H1 (cell line): ENCODE measurements around the gene PRR16. TPM values are rescaled to one million over a fixed set of nuclear protein-coding genes. Genes with fewer than 3 reads are reported as not detected.

Experiments used
- CTCF ChIA-PET: fragments of 300-600 bp; sonication (Branson Sonifier 250); formaldehyde crosslinking; loops from one replicate; lab custom pipeline; 2021; ENCODE audit not compliant: partially characterized antibody; lab: Charles Lee
- POLR2A ChIA-PET: fragments of 300-600 bp; sonication (Branson Sonifier 250); formaldehyde crosslinking; loops from one replicate; lab custom pipeline; 2021; ENCODE audit warnings: inconsistent platforms; ENCODE audit not compliant: partially characterized antibody; lab: Charles Lee
- DNase-seq, 2 experiments: peaks; one replicate each; pipeline versions ENCODE4 v3.0.0 to v3.0.0-alpha.2; 2010 to 2022; ENCODE audit warnings: low spot score in 2 of 2, low read depth in 1 of 2, mixed read lengths in 1 of 2
- FAIRE-seq: peaks from 2 replicates; lab custom pipeline; 2011; peaks lifted over from hg19 to GRCh38; lab: Jason Lieb, UNC
- H2AFZ ChIP-seq: 2 replicates; pipeline ENCODE4 v1.8.1; 2012; ENCODE audit warnings: low read length, inconsistent platforms
- H2AK5ac ChIP-seq: 2 replicates; pipeline ENCODE4 v1.6.1; 2013; ENCODE audit warnings: low read depth, low read length
- H2BK120ac ChIP-seq: replicated peaks from 2 replicates; pipeline ENCODE3; 2013; ENCODE audit warnings: low read depth, low read length, inconsistent platforms
- H2BK12ac ChIP-seq: 2 replicates; pipeline ENCODE4 v1.6.1; 2013; ENCODE audit warnings: low read depth, low read length
- H2BK15ac ChIP-seq: 2 replicates; pipeline ENCODE4 v1.6.1; 2013; ENCODE audit warnings: low read length
- H2BK20ac ChIP-seq: 2 replicates; pipeline ENCODE4 v1.6.1; 2013; ENCODE audit warnings: low read length
- H2BK5ac ChIP-seq: 2 replicates; pipeline ENCODE4 v1.6.1; 2013; ENCODE audit warnings: low read depth, low read length
- H3K14ac ChIP-seq: 2 replicates; pipeline ENCODE4 v1.6.1; 2013; ENCODE audit warnings: inconsistent platforms; ENCODE audit not compliant: insufficient read length
- H3K18ac ChIP-seq: 2 replicates; pipeline ENCODE4 v1.6.1; 2013; ENCODE audit warnings: low read length; ENCODE audit errors: extremely low read depth
- H3K23ac ChIP-seq: 2 replicates; pipeline ENCODE4 v1.6.1; 2013; ENCODE audit warnings: inconsistent platforms; ENCODE audit not compliant: insufficient read length
- H3K23me2 ChIP-seq: 2 replicates; pipeline ENCODE4 v1.6.1; 2013; ENCODE audit warnings: low read depth, low read length
- H3K27ac ChIP-seq: 2 replicates; pipeline ENCODE4 v1.6.1; 2011; ENCODE audit warnings: low read depth, low read length, inconsistent platforms
- H3K27me3 ChIP-seq, 4 experiments: replicated peaks in 1 of 4; 1 replicate in 1 of 4; 2 replicates in 3 of 4; pipeline versions ENCODE4 v1.6.1 to v1.8.1; 2011 to 2013; ENCODE audit warnings: low read length in 3 of 4, mild to moderate bottlenecking in 3 of 4, inconsistent platforms in 2 of 4, mixed read lengths in 2 of 4, moderate library complexity in 1 of 4; ENCODE audit not compliant: control insufficient read depth in 3 of 4, insufficient read depth in 3 of 4; ENCODE audit errors: extremely low read depth in 1 of 4
- H3K36me3 ChIP-seq, 4 experiments: 2 replicates each; pipeline versions ENCODE4 v1.6.1 to v1.8.1; 2011 to 2013; ENCODE audit warnings: mild to moderate bottlenecking in 4 of 4, low read length in 3 of 4, moderate library complexity in 2 of 4, control low read depth in 1 of 4, inconsistent platforms in 1 of 4; ENCODE audit not compliant: insufficient read depth in 4 of 4, control insufficient read depth in 2 of 4
- H3K4ac ChIP-seq: replicated peaks from 2 replicates; pipeline ENCODE3; 2013; ENCODE audit warnings: low read length, low read depth, mixed read lengths, inconsistent platforms; ENCODE audit not compliant: insufficient read length
- H3K4me1 ChIP-seq, 4 experiments: replicated peaks in 1 of 4; 1 replicate in 1 of 4; 2 replicates in 3 of 4; pipeline versions ENCODE4 v1.6.1 to v1.8.1; 2011 to 2013; ENCODE audit warnings: low read length in 3 of 4, inconsistent platforms in 2 of 4, mixed read lengths in 1 of 4; ENCODE audit not compliant: insufficient read depth in 4 of 4, control insufficient read depth in 3 of 4
- H3K4me2 ChIP-seq, 2 experiments: 2 replicates each; pipeline versions ENCODE4 v1.6.1 to v1.8.1; 2011 to 2013; ENCODE audit warnings: low read depth in 2 of 2, low read length in 2 of 2, control low read depth in 1 of 2, inconsistent platforms in 1 of 2, mild to moderate bottlenecking in 1 of 2; ENCODE audit not compliant: insufficient read depth in 1 of 2
- H3K4me3 ChIP-seq, 4 experiments: fragments of 200-600, 300-600 bp in 1 of 4; sonication (generic), shearing (Covaris generic), sonication (Bioruptor Twin) in 1 of 4; 2 replicates each; pipeline versions ENCODE4 v1.5.1 to v1.8.1; 2011 to 2016; ENCODE audit warnings: low read length in 4 of 4, low read depth in 3 of 4, control low read depth in 2 of 4, inconsistent platforms in 2 of 4, mild to moderate bottlenecking in 2 of 4, mixed read lengths in 1 of 4, moderate library complexity in 1 of 4; ENCODE audit not compliant: insufficient read depth in 2 of 4; ENCODE audit errors: extremely low read depth in 1 of 4
- H3K56ac ChIP-seq: replicated peaks from 2 replicates; pipeline ENCODE3; 2013; ENCODE audit warnings: low read depth, mild to moderate bottlenecking, mixed read lengths, low read length, inconsistent platforms; ENCODE audit not compliant: insufficient read length
- H3K79me1 ChIP-seq: 2 replicates; pipeline ENCODE4 v1.6.1; 2013; ENCODE audit warnings: low read depth, low read length, control low read depth
- H3K79me2 ChIP-seq, 2 experiments: 2 replicates each; pipeline versions ENCODE4 v1.6.1 to v1.8.1; 2012 to 2013; ENCODE audit warnings: low read length in 2 of 2, mild to moderate bottlenecking in 2 of 2, inconsistent platforms in 1 of 2; ENCODE audit not compliant: insufficient read depth in 2 of 2, control insufficient read depth in 1 of 2
- H3K9ac ChIP-seq, 4 experiments: replicated peaks in 1 of 4; 1 replicate in 1 of 4; 2 replicates in 3 of 4; pipeline versions ENCODE4 v1.6.1 to v1.8.1; 2011 to 2013; ENCODE audit warnings: low read depth in 3 of 4, low read length in 3 of 4, control low read depth in 2 of 4, mild to moderate bottlenecking in 2 of 4, moderate library complexity in 2 of 4, inconsistent platforms in 1 of 4; ENCODE audit errors: extremely low read depth in 1 of 4
- H3K9me3 ChIP-seq, 2 experiments: 2 replicates each; pipeline versions ENCODE4 v1.6.1 to v1.8.1; 2012 to 2013; ENCODE audit warnings: mild to moderate bottlenecking in 2 of 2, moderate library complexity in 2 of 2, control low read depth in 1 of 2, inconsistent platforms in 1 of 2, low read depth in 1 of 2, low read length in 1 of 2, mixed read lengths in 1 of 2; ENCODE audit not compliant: insufficient read depth in 2 of 2
- H4K20me1 ChIP-seq, 2 experiments: replicated peaks in 1 of 2; 2 replicates each; pipeline versions ENCODE3 to v1.8.1; 2011 to 2013; ENCODE audit warnings: inconsistent platforms in 2 of 2, low read length in 2 of 2, mild to moderate bottlenecking in 1 of 2; ENCODE audit not compliant: insufficient read depth in 2 of 2, control insufficient read depth in 1 of 2
- H4K5ac ChIP-seq: 2 replicates; pipeline ENCODE4 v1.6.1; 2013; ENCODE audit warnings: low read length, low read depth, mixed read lengths, inconsistent platforms; ENCODE audit not compliant: insufficient read length
- H4K8ac ChIP-seq: 2 replicates; pipeline ENCODE4 v1.8.0; 2013; ENCODE audit warnings: mild to moderate bottlenecking, moderate library complexity, low read length, inconsistent platforms; ENCODE audit not compliant: insufficient read depth; ENCODE audit errors: extremely low read depth
- H4K91ac ChIP-seq: replicated peaks from 2 replicates; pipeline ENCODE3; 2013; ENCODE audit warnings: low read length, mixed read lengths, inconsistent platforms; ENCODE audit not compliant: insufficient read length
- EZH2 ChIP-seq: fragments of 200-600 bp; sonication (generic); IDR thresholded peaks from 2 replicates; pipeline ENCODE4 v1.7.1; 2012; ENCODE audit warnings: low read depth, mild to moderate bottlenecking, moderate library complexity, low read length, inconsistent platforms; ENCODE audit not compliant: severe bottlenecking
- GTF2F1 ChIP-seq: IDR thresholded peaks from 2 replicates; pipeline ENCODE4 v1.6.1; 2012; ENCODE audit warnings: low read depth, low read length, improper control_type of control experiment, borderline replicate concordance
- HDAC2 ChIP-seq, 2 experiments: fragments of 300-600 bp in 1 of 2; sonication (generic) in 1 of 2; IDR thresholded peaks; 2 replicates each; pipeline ENCODE4 v1.6.1; 2011 to 2012; ENCODE audit warnings: low read depth in 2 of 2, low read length in 2 of 2, mild to moderate bottlenecking in 2 of 2, moderate library complexity in 2 of 2, borderline replicate concordance in 1 of 2, inconsistent platforms in 1 of 2
- KDM5A ChIP-seq: fragments of 200-600 bp; IDR thresholded peaks from 2 replicates; pipeline ENCODE4 v1.7.1; 2012; ENCODE audit warnings: mild to moderate bottlenecking, low read length, inconsistent platforms, mixed read lengths
- USF2 ChIP-seq: IDR thresholded peaks from 2 replicates; pipeline ENCODE4 v1.6.1; 2011; ENCODE audit warnings: low read length, improper control_type of control experiment
- WGBS, 2 experiments: shearing (Covaris generic) in 1 of 2; methylation state at CpG; one replicate each; pipeline versions ENCODE4 v1.1.6 to v1.1.7; 2013 to 2015; ENCODE audit warnings: low lambda C conversion rate in 2 of 2, mixed read lengths in 2 of 2, inconsistent platforms in 1 of 2, low coverage in 1 of 2, missing lambda C conversion rate in 1 of 2; ENCODE audit not compliant: insufficient replicate concordance in 2 of 2, insufficient coverage in 1 of 2, insufficient read length in 1 of 2; ENCODE audit errors: extremely low coverage in 1 of 2, missing lambda C conversion rate in 1 of 2; 5-methylcytosine and 5-hydroxymethylcytosine counted together
- polyA plus RNA-seq, 7 experiments: library from polyadenylated mRNA; depleted of rRNA in 3 of 7; stranded (reverse) in 5 of 7; unstranded in 2 of 7; fragments of >200 nt in 5 of 7; fragments of 200-250 nt in 2 of 7; gene quantifications; 1 replicate in 5 of 7; 2 replicates in 1 of 7; 4 replicates in 1 of 7; pipeline versions ENCODE4 v1.2.1 to v1.2.3, GENCODE V29; 2011 to 2013; ENCODE audit warnings: missing spikeins in 2 of 7, mixed read lengths in 2 of 7
- total RNA-seq: library from RNA; stranded (reverse); fragmentation: NEBNext Ultra II Directional; extraction: Animal tissue kit (Norgen Biotek cat#: 25700); gene quantifications from 2 replicates; pipeline ENCODE4 v1.2.1, GENCODE V29; 2021

PRR16 gene
- total and polyA plus RNA-seq, 2 of the 8 experiments (the other 6 are each of a cell fraction or from before 2014, with no cell fraction given): 0.73 to 1.6 TPM

- ChIA-PET POLR2A (no interaction called here), CTCF (no interaction called here)
- H4K91ac ChIP-seq: no peak overlapping the region
- no peaks in the 10 kb centered on the region for H3K23me2 ChIP-seq
- no peak overlapping the region for H2BK120ac ChIP-seq
- H3K4ac ChIP-seq: no peak overlapping the region
- H3K9me3 ChIP-seq: no peaks in the 10 kb centered on the region
- no peaks in the 10 kb centered on the region for H3K79me2 ChIP-seq
- H3K23ac ChIP-seq: no peak overlapping the region
- H3K27me3 ChIP-seq: no peaks in the 10 kb centered on the region
- H2AFZ ChIP-seq: no peak overlapping the region
- no peaks in the 10 kb centered on the region for H4K20me1 ChIP-seq
- no peak overlapping the region for H2BK20ac ChIP-seq
- no peaks in the 10 kb centered on the region for H3K36me3 ChIP-seq
- H3K79me1 ChIP-seq: no peaks in the 10 kb centered on the region
- no peak overlapping the region for H3K14ac ChIP-seq
- H3K4me3 ChIP-seq: no peak overlapping the region
- no peak overlapping the region for H3K4me2 ChIP-seq
- H3K27ac ChIP-seq: no peak overlapping the region
- no peak overlapping the region for H2BK15ac ChIP-seq
- no peak overlapping the region for H3K18ac ChIP-seq
- no peak overlapping the region for H2BK5ac ChIP-seq
- H3K56ac ChIP-seq: no peak overlapping the region
- TF ChIP-seq HDAC2 (IDR thresholded peaks at IDR 0.05; ENCODE audit: borderline replicate concordance in 1 of 2, low read depth in 2 of 2, low read length in 2 of 2) (no peak), GTF2F1 (no peak), USF2 (no peak), EZH2 (no peak), KDM5A (no peak)
- no peak overlapping the region for H4K5ac ChIP-seq
- no peak overlapping the region for H3K9ac ChIP-seq
- FAIRE-seq (no peak), DNase-seq (no peak)
- no peak overlapping the region for H2BK12ac ChIP-seq
- H3K4me1 ChIP-seq: no peaks in the 10 kb centered on the region
- H2AK5ac ChIP-seq: no peak overlapping the region
- WGBS, 2 experiments: 90% methylated on average over 3 of the region's 3 CpGs; no CpG with 5 or more reads in 1 of the 2 experiments
- H4K8ac ChIP-seq: no peak overlapping the region
Measured at GRCh38 chr5:120552638-120553037, 88.5 kb downstream of the PRR16 start.
